Measurements from ENCODE around the gene C7orf25. TPM values are rescaled to one million over a fixed set of nuclear protein-coding genes. Genes with fewer than 3 reads are reported as not detected.

C7orf25 gene
- total RNA-seq (2.0 TPM), polyA plus RNA-seq (1 to 10 TPM in 3 of 4 donors, under 1 TPM in 1; 0.98 to 6.3 (median 2.2) TPM)

GRCh38 chr7:42911454-42912447 lies at the start of gene C7orf25:
Gene C7orf25, minus strand, starts transcription at chr7:42912070. Its CDS starts 1,170 bp downstream, at chr7:42910900.
- Mint-ChIP-seq H3K36me3 (peaks cover 20% of the 10 kb centered on the region), H3K4me1 (peaks cover 0 to 33% (median 30%) of the 10 kb centered on the region in 4 donors), H3K9me3 (peaks cover 0 to 1% (median 0%) of the 10 kb centered on the region in 7 donors), H3K27ac (peak within 1 kb of the TSS; percentile 81 to 91 (median 91)), H3K4me3 (peak within 1 kb of the TSS; percentile 92 to 96 (median 96)), H3K27me3 (no peaks in the 10 kb centered on the region)
- H3K4me1 ChIP-seq (ENCODE audit: control insufficient read depth, insufficient read depth, low read length, poor library complexity, severe bottlenecking): peaks cover 14% of the 10 kb centered on the region
- peak within 1 kb of the TSS; percentile 88 for H3K4me3 ChIP-seq (ENCODE audit: low read depth, low read length)
- peak within 1 kb of the TSS; percentile 73 for H3K27ac ChIP-seq (ENCODE audit: insufficient read depth, low read length, poor library complexity, severe bottlenecking)
- DNase-seq (peak; percentile 94 to 95 (median 95)), ATAC-seq (ENCODE audit: low read depth in 2 of 2) (peak; percentile 97 to 98)
- H3K27me3 ChIP-seq (ENCODE audit: control insufficient read depth, insufficient read depth, low read length): no peaks in the 10 kb centered on the region
- peaks cover 7% of the 10 kb centered on the region for H3K36me3 ChIP-seq (ENCODE audit: control insufficient read depth, insufficient read depth, low read length)
- no peaks in the 10 kb centered on the region for H3K9me3 ChIP-seq (ENCODE audit: control insufficient read depth in 2 of 2, low read length in 2 of 2)

DNA sequence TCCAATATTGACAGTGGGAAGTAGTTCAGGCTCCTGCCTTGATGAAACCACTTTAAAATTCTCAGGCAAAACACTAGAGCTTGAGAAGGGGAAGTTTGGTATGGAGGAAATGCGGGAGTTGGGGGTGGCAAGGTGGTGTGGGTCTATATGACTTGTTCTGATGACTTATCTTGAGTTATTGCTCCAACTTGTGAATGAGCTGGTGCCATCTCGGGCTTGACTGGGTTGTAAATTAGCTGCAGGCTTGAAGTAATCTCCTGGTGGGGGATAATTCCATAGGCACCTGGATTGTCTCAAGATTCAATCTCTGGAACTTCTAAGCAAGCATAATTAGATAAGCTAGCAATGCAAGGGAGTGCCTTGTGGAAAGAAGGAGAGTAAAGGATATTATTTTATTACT lies 49.3 kb upstream of the C7orf25 start:
- no peak overlapping the region for H3K27ac ChIP-seq (ENCODE audit: insufficient read depth, low read length, poor library complexity, severe bottlenecking)
- DNase-seq (no peak), ATAC-seq (ENCODE audit: low read depth in 2 of 2) (no peak)
- H3K36me3 ChIP-seq (ENCODE audit: control insufficient read depth, insufficient read depth, low read length): no peaks in the 10 kb centered on the region
- Mint-ChIP-seq H3K4me3 (no peak overlapping the region), H3K4me1 (no peaks in the 10 kb centered on the region), H3K27ac (no peak overlapping the region), H3K9me3 (peaks cover 0 to 8% (median 1%) of the 10 kb centered on the region in 7 donors), H3K36me3 (no peaks in the 10 kb centered on the region), H3K27me3 (peaks cover 29% of the 10 kb centered on the region)
- peaks cover 2% of the 10 kb centered on the region for H3K27me3 ChIP-seq (ENCODE audit: control insufficient read depth, insufficient read depth, low read length)
- H3K4me1 ChIP-seq (ENCODE audit: control insufficient read depth, insufficient read depth, low read length, poor library complexity, severe bottlenecking): no peaks in the 10 kb centered on the region
- peaks cover 0 to 4% of the 10 kb centered on the region in 2 experiments for H3K9me3 ChIP-seq (ENCODE audit: control insufficient read depth in 2 of 2, low read length in 2 of 2)
- no peak overlapping the region for H3K4me3 ChIP-seq (ENCODE audit: low read depth, low read length)

DNA sequence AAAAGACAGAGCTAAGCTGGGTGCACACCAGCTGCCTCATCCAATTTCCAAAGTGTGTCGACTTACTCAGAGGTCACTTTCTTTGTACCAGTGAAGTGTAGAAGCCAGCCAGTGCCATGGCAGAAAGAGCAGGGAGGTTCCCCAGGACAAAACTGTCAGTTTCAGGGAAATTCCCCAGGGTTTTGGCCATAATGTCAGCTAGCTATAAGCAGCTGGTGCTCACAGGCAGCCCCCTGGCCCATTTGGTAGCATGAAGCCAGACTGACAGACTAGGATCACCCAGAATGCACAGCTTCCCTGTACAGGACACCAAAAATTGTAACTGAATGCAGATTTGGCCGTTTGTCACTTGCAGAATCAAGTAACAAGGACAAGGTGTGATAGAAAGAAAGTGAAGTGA lies 48.9 kb upstream of the C7orf25 start:
- Histone ChIP-seq H3K27me3 (ENCODE audit: control insufficient read depth, insufficient read depth, low read length) (peaks cover 2% of the 10 kb centered on the region), H3K36me3 (ENCODE audit: control insufficient read depth, insufficient read depth, low read length) (no peaks in the 10 kb centered on the region), H3K4me1 (ENCODE audit: control insufficient read depth, insufficient read depth, low read length, poor library complexity, severe bottlenecking) (no peaks in the 10 kb centered on the region), H3K9me3 (ENCODE audit: control insufficient read depth in 2 of 2, low read length in 2 of 2) (peaks cover under 1 to 4% of the 10 kb centered on the region in 2 experiments), H3K27ac (ENCODE audit: insufficient read depth, low read length, poor library complexity, severe bottlenecking) (no peak overlapping the region), H3K4me3 (ENCODE audit: low read depth, low read length) (no peak overlapping the region)
- ATAC-seq (ENCODE audit: low read depth in 2 of 2): no peak
- no peak overlapping the region for H3K27ac Mint-ChIP-seq
- no peaks in the 10 kb centered on the region for H3K4me1 Mint-ChIP-seq
- H3K36me3 Mint-ChIP-seq: no peaks in the 10 kb centered on the region
- H3K27me3 Mint-ChIP-seq: peaks cover 29% of the 10 kb centered on the region
- peaks cover 0 to 8% (median 1%) of the 10 kb centered on the region in 7 donors for H3K9me3 Mint-ChIP-seq
- no peak overlapping the region for H3K4me3 Mint-ChIP-seq
- DNase-seq: no peak

GRCh38 chr7:42959549-42959948 lies 47.7 kb upstream of the C7orf25 start:
- DNase-seq: no peak
- Histone ChIP-seq H3K4me1 (ENCODE audit: control insufficient read depth, insufficient read depth, low read length, poor library complexity, severe bottlenecking) (no peaks in the 10 kb centered on the region), H3K27ac (ENCODE audit: insufficient read depth, low read length, poor library complexity, severe bottlenecking) (no peak overlapping the region), H3K4me3 (ENCODE audit: low read depth, low read length) (no peak overlapping the region), H3K36me3 (ENCODE audit: control insufficient read depth, insufficient read depth, low read length) (no peaks in the 10 kb centered on the region), H3K27me3 (ENCODE audit: control insufficient read depth, insufficient read depth, low read length) (peaks cover 3% of the 10 kb centered on the region), H3K9me3 (ENCODE audit: control insufficient read depth in 2 of 2, low read length in 2 of 2) (peaks cover 3 to 5% of the 10 kb centered on the region in 2 experiments)
- H3K36me3 Mint-ChIP-seq: no peaks in the 10 kb centered on the region
- peaks cover 0 to 13% (median 5%) of the 10 kb centered on the region in 7 donors for H3K9me3 Mint-ChIP-seq
- no peak overlapping the region for H3K4me3 Mint-ChIP-seq
- no peak for ATAC-seq (ENCODE audit: low read depth in 2 of 2)
- peaks cover 35% of the 10 kb centered on the region for H3K27me3 Mint-ChIP-seq
- no peak overlapping the region for H3K27ac Mint-ChIP-seq
- H3K4me1 Mint-ChIP-seq: no peaks in the 10 kb centered on the region

GRCh38 chr7:42956062-42956461 lies 44.2 kb upstream of the C7orf25 start:
- peaks cover 26% of the 10 kb centered on the region for H3K27me3 Mint-ChIP-seq
- DNase-seq (no peak), ATAC-seq (ENCODE audit: low read depth in 2 of 2) (no peak)
- H3K36me3 ChIP-seq (ENCODE audit: control insufficient read depth, insufficient read depth, low read length): no peaks in the 10 kb centered on the region
- peaks cover 0 to 13% (median 5%) of the 10 kb centered on the region in 7 donors for H3K9me3 Mint-ChIP-seq
- no peak overlapping the region for H3K4me3 Mint-ChIP-seq
- H3K4me1 Mint-ChIP-seq: no peaks in the 10 kb centered on the region
- H3K27me3 ChIP-seq (ENCODE audit: control insufficient read depth, insufficient read depth, low read length): peaks cover 4% of the 10 kb centered on the region
- H3K4me3 ChIP-seq (ENCODE audit: low read depth, low read length): no peak overlapping the region
- no peak overlapping the region for H3K27ac ChIP-seq (ENCODE audit: insufficient read depth, low read length, poor library complexity, severe bottlenecking)
- H3K27ac Mint-ChIP-seq: no peak overlapping the region
- H3K4me1 ChIP-seq (ENCODE audit: control insufficient read depth, insufficient read depth, low read length, poor library complexity, severe bottlenecking): no peaks in the 10 kb centered on the region
- peaks cover 3 to 5% of the 10 kb centered on the region in 2 experiments for H3K9me3 ChIP-seq (ENCODE audit: control insufficient read depth in 2 of 2, low read length in 2 of 2)
- no peaks in the 10 kb centered on the region for H3K36me3 Mint-ChIP-seq

- no peaks in the 10 kb centered on the region for H3K4me1 Mint-ChIP-seq
- no peak overlapping the region for H3K4me3 ChIP-seq (ENCODE audit: low read depth, low read length)
- no peaks in the 10 kb centered on the region for H3K4me1 ChIP-seq (ENCODE audit: control insufficient read depth, insufficient read depth, low read length, poor library complexity, severe bottlenecking)
- H3K36me3 ChIP-seq (ENCODE audit: control insufficient read depth, insufficient read depth, low read length): no peaks in the 10 kb centered on the region
- H3K27ac Mint-ChIP-seq: peak overlapping the region in 1 of 3 donors; percentile 20
- peaks cover 10% of the 10 kb centered on the region for H3K27me3 Mint-ChIP-seq
- no peak overlapping the region for H3K4me3 Mint-ChIP-seq
- peaks cover 3% of the 10 kb centered on the region for H3K27me3 ChIP-seq (ENCODE audit: control insufficient read depth, insufficient read depth, low read length)
- no peaks in the 10 kb centered on the region for H3K36me3 Mint-ChIP-seq
- DNase-seq: no peak
- ATAC-seq (ENCODE audit: low read depth in 2 of 2): no peak
- H3K9me3 Mint-ChIP-seq: peaks cover 0 to 13% (median 5%) of the 10 kb centered on the region in 7 donors
- H3K9me3 ChIP-seq (ENCODE audit: control insufficient read depth in 2 of 2, low read length in 2 of 2): peaks cover 3 to 5% of the 10 kb centered on the region in 2 experiments
- H3K27ac ChIP-seq (ENCODE audit: insufficient read depth, low read length, poor library complexity, severe bottlenecking): no peak overlapping the region
These were observed 42.1 kb upstream of the C7orf25 start for GRCh38 chr7:42953994-42954393.

GRCh38 chr7:42952328-42952727 lies 40.5 kb upstream of the C7orf25 start:
- H3K4me3 Mint-ChIP-seq: no peak overlapping the region
- H3K27me3 Mint-ChIP-seq: peaks cover 10% of the 10 kb centered on the region
- Histone ChIP-seq H3K27ac (ENCODE audit: insufficient read depth, low read length, poor library complexity, severe bottlenecking) (no peak overlapping the region), H3K36me3 (ENCODE audit: control insufficient read depth, insufficient read depth, low read length) (no peaks in the 10 kb centered on the region), H3K9me3 (ENCODE audit: control insufficient read depth in 2 of 2, low read length in 2 of 2) (peaks cover 3 to 5% of the 10 kb centered on the region in 2 experiments), H3K4me1 (ENCODE audit: control insufficient read depth, insufficient read depth, low read length, poor library complexity, severe bottlenecking) (no peaks in the 10 kb centered on the region), H3K4me3 (ENCODE audit: low read depth, low read length) (no peak overlapping the region), H3K27me3 (ENCODE audit: control insufficient read depth, insufficient read depth, low read length) (peaks cover 3% of the 10 kb centered on the region)
- no peaks in the 10 kb centered on the region for H3K4me1 Mint-ChIP-seq
- H3K9me3 Mint-ChIP-seq: peaks cover 0 to 13% (median 5%) of the 10 kb centered on the region in 7 donors
- H3K27ac Mint-ChIP-seq: no peak overlapping the region
- no peak for DNase-seq
- no peak for ATAC-seq (ENCODE audit: low read depth in 2 of 2)
- H3K36me3 Mint-ChIP-seq: no peaks in the 10 kb centered on the region
